ENCODE data around the gene ZNF550.

GRCh38 chr19:57560049-57560491, 407 bp upstream of the ZNF550 start:
- TF ChIP-seq REST (IDR thresholded peaks at IDR 0.05; ENCODE audit: insufficient read depth in 1 of 2, low read depth in 2 of 2, low read length in 2 of 2) = no peak
- TF ChIP-seq TAF1 (IDR thresholded peaks at IDR 0.05; ENCODE audit: borderline replicate concordance, insufficient read depth, low read length) = no peak
- no peak for TF ChIP-seq POLR2AphosphoS5 (IDR thresholded peaks at IDR 0.05; ENCODE audit: low read depth, low read length)
- TF ChIP-seq SIN3A (IDR thresholded peaks at IDR 0.05; ENCODE audit: borderline replicate concordance, insufficient read depth, low read length) = no peak

All from PFSK-1 (cell line).